HG03135 (cell line): Measurements from ENCODE around the gene RCSD1.

ENCODE experiments used
- ATAC-seq: cut with Tn5 transposase; IDR thresholded peaks from one replicate; pipeline ENCODE4 v1.9.1; 2021; ENCODE audit warnings: mild to moderate bottlenecking, moderate library complexity; ENCODE audit not compliant: unreplicated experiment

Gene RCSD1

DNA sequence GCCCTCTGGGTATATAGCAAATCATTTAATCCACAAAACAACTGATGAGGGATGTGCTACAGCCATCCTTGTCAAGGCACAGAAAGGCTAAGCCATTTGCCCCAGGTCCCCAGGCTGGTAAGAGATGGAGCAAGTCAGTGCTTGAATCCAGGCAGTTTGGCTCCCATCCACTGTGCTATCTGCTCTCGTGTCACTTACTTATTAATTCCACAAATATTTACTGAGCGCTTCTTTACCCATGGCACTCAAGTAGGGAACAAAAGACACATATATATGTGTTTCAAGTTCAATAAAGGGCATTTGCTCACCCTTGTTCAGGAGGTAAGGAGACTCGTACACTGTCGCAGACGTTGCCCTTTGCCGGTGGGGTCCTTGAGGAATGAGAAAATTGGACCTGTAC, 53.2 kb downstream of the RCSD1 start:
- ATAC-seq = no peak

DNA sequence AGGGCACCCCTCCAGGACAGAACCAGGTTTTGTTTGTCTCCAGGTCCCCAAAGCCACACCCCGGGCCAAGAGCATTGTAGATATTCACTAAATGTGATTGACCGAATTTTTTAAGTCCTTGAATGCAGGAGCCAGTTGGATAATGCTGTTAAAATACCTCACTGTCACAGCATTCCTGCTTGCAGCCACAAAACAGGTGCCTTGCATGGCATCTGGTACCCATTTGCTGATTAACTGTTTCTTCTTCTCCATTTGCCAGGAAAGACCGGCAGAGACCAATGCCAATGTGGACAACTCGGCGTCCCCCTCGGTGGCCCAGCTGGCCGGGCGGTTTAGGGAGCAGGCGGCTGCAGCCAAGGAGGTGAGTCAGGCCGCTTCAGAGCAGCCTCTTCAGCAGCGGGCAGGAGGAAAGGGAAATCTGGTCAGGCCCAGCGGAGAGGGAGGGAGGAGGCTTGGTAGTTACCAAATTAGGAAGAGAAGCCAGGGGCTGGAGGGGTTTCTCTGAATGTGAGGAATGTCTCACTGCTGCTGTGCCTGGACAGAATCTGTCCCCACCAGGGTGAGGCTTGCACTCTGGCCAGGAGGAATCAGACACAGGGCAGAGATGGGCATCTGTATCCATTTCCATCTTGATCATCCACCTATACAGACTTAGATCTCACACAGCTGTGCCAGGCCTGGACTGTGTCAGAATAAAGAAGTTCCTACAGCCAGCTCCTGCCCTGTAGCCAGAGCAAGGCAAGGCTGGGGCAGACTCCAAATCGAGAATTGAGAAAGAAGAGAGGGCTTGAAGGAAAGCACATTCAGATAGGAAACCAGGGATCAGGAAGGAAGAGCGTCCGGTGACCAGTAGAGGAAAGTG, 53.8 kb downstream of the RCSD1 start:
- ATAC-seq = no peak

- no peak for ATAC-seq
Measured at GRCh38 chr1:167685844-167686243, 55.8 kb downstream of the RCSD1 start.

DNA sequence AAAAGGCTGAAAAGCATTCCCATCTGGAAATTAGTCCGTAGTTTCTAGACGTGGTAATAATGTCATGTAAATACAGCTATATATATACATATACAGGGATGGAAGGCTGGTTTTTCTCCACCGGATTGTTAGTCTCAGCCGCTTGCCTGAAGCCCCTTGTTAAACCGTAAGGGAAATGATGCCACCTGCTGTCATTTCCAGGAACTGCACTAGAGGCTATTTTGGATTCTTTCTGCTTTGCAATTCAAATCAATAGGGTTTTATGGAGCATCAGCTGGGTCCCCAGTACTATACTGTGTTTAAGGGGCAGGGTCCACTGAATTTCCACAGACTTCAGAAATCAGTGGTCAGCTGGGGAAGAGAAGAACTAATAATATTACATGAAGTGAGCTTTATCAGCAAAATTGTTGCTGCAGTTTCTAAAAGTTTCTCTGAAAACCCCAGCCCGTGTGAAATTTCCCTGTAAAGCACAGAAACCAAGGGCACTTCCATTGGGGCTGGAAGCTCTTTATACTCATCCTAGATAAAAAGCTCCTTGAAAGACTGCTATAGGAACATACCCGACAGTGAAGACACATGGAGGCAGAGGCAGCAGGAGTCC, 58.0 kb downstream of the RCSD1 start:
- peak; percentile 51 for ATAC-seq

- no peak for ATAC-seq
Measured at GRCh38 chr1:167689567-167689920, 59.5 kb downstream of the RCSD1 start.

- ATAC-seq = no peak
Measured at GRCh38 chr1:167690053-167690452, 60.0 kb downstream of the RCSD1 start.

DNA sequence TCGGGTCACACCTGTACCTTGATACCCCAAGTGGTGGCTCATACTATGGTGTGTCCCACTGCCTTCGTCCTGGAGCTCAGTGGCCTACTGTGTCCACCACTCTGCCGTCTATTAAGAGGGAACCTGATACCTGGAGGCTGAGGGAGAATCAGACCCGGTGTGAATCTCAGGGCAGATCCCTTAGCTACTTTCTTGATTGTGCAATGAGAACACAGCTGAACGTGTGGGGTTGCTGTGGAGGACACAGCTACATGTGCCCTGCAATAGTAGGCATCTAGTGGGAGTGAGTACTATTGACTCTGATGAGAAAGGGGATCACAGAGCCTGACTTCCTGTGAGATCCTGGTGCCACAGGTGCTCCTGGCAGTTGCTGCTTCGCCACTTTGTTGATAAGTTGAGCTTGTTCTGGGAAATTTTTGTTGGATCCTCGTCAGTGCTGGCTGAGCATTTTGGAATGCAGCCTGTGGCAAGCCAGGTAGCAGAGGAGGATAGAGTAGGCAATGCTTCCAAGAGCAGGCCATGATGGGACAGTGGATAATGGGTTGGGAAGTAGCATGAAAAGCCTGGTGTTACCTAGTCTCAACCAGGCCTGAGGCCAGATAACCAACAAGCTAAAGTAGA, 63.5 kb downstream of the RCSD1 start:
- no peak for ATAC-seq

DNA sequence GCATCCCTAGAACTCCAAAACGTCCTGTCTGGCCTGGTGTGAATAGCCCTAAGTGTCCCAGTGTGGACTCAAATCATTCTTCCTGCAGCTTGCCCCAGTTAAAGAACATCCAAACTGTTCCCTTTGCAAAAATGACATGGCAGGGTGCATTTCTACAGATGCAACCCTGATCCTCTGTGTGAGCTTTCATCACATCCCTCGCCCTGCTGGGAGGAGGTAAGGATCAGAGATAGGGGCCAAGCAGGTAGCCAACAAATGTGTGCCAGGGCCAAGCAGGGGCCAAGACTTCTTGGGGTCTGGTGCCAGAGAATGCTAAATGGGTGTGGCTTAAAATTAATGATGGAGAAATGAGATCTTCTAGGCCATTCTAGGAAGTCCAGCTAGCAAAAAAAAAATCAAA, 64.7 kb downstream of the RCSD1 start:
- ATAC-seq = no peak

DNA sequence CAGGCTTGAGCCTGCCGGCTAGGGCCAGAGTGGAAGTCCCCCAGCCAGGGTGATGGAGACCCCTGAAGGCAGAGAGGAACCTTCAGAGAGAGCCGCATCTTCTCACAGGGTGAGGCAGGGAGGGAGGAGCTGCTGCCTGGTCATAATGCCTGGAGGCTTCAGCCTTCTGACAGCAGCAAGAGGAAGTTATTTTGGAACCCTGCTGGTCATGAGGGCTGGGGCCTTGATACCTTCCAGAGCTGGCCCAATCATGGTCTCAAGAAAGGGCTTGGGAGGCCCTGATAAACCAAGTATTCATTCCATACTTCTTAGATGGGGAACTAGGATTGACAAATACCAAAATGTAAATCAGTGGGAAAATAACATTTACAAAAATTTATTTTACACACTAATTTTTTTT, 65.1 kb downstream of the RCSD1 start:
- ATAC-seq = no peak

GRCh38 chr1:167695756-167696561, 65.9 kb downstream of the RCSD1 start:
- ATAC-seq = no peak

DNA sequence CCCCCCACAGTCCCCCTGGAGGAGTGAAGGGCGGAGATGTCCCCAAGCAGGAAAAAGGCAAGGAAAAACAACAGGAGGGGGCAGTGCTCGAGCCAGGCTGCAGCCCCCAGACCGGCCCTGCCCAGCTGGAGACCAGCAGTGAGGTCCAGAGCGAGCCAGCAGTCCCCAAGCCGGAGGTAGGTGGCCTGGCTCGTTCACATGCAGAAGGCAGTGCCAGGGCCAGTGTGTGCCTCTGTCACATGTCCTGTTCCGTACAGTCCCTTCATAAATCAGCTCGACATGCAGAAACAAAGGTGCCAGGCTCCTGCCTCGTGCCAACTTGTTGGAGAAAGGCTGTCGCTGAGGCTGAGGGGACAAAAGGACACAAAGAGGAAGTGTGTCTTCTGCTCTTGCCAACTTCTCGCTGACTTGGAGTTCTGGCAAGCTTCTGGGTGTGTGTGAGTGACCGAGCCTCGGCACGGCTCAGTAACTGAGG, 67.7 kb downstream of the RCSD1 start:
- ATAC-seq = no peak

DNA sequence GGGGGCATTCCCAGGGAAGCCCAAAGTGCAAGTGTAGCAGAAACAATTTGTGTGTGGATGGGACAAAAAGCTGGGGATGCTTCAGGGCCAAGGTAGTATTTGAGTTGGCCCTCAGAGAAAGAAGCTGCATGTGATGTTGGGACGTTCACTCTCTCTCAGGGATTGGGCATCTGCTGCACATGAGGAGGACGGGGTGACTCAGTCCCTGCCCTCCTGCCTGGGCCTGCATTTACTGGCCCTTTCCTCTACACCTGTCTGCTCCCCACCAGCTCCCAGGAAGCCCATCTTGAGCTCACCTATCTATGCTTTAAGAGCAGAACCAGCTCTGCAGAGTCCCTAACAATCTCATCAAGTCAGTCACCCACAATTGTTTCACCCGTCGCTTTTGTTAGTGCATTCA, 68.3 kb downstream of the RCSD1 start:
- ATAC-seq = no peak

DNA sequence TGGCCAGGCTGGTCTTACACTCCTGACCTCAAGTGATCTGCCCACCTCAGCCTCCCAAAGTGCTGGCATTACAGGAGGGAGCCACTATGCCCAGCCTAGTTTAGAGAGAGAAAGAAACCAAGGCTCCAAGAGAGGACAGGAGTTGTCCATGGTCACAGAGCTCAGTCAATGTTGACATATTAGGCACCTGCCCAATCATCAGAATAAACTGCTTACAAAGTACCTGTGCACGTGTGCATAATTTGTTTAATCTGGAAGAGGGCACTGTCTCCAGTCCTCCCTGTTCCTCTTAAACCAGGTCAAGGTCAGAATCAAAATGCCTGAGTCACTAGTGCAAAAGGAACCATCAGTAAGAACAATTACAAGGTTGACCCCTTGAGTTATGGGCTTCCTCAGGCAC, 71.5 kb downstream of the RCSD1 start:
- no peak for ATAC-seq

DNA sequence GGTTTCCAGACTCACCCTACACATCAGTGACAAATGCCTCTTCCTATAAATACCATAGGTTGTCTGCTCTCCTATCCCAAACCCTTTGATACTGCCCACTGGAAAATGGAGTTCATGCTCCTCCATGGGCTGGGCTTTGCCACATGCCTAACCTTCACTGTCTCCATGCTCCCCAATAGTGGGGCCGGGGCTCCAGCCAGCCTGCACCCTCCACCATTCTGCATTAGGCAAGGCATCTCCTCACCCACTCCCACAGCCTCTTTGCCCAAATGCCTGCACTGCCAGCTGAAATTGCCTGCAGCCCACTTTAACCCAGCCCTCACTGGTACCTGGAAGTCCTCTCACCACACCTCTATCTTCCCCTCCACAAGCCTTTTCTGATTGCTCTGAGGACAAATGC, 73.5 kb downstream of the RCSD1 start:
- no peak for ATAC-seq

DNA sequence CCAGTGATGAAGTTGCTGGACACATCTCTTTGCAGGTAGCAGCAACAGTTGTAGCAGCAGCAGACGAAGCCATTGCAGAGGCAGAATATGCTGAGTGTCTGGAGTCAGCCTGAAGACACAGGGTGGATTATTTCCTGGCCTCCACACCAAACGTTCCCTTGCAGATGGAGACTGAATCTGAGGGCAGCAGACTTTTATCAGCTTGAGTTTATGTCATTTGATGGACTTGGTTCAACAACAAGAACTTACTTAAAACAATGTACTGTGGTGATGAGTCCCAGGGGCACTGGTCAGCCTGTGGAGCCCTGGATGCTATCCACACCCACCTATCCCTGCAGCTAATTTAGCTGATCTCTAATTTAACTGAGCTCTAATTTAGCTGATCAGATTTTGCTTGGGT, 74.7 kb downstream of the RCSD1 start:
- ATAC-seq = no peak

GRCh38 chr1:167705250-167705649, 75.2 kb downstream of the RCSD1 start:
- no peak for ATAC-seq

DNA sequence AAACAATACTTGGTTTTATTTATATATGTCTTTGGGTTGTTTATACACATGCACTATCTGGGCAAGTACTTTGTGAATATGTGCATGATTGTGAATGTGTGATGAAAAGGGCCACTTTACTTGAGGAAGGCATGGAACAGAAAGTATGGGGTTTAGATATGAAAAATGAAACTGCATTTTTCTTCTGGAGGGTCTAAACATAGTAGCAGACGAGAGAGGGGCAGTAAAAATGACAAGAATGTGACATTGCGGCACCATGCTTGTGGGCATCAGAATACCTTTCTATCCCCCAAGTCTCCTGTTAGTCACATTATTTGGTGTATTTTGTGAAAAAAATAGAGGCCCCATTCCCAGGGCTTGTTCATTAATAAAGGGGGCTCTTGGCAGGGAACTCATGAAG, 76.3 kb downstream of the RCSD1 start:
- no peak for ATAC-seq

DNA sequence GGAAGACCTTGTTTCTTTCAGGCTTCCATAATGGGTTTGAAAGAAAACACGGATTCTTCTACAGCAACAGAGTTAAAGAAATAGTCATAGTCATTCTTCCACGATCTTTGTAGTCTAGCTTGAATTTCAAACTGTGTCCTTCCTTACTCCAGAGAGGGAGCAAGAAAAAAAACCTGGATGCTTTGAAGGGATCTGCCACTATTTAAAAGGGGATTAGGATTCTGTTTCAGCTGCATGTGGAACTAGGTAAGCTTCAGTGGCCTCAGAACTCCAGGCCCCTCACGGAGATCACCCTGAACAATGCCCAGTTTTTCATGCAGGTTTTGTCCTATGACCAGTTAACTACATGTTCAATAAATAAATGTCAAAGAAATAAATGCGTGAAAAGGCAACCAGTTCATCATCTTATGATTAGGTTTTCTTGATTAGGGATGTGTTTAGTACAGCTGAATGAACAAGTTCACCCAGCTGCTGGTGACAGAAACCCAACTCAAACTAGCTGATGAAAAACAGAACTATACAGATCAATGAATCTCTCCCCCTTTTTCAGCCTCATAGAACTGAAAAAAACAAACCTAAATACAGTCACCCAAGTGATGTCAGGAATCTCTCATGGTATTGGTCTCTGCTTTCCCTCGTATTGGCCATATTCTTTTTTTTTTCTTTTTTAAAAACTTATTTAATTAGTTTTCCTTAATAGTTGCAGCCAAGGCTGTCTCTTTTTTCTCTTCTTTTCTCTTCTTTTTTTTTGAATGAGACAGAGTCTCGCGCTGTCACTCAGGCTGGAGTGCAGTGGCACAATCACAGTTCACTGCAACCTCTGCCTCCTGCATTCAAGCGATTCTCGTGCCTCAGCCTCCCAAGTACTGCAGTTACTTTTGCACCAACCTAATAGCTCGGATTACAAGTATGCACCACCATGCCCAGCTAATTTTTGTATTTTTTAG, 77.2 kb downstream of the RCSD1 start:
- ATAC-seq = no peak

- no peak for ATAC-seq
Measured at GRCh38 chr1:167707942-167708341, 77.9 kb downstream of the RCSD1 start.

- ATAC-seq = no peak
Measured at GRCh38 chr1:167708940-167709389, 78.9 kb downstream of the RCSD1 start.
